Stimulated activated effector memory CD8-positive, alpha-beta T cell treated with anti-CD3 and anti-CD28 coated beads, Interleukin-12 subunit alpha, Interleukin-12 subunit beta, amount 100 ng/mL, for 72 hours (primary cell): ENCODE measurements around the gene WIZ.
A peak's percentile ranks its signal among the peaks of the same experiment; 100 is the strongest.
"Not testable (repeated sequence)": the region's sequence is repeated elsewhere in the genome, so short reads cannot be mapped to it uniquely, and the experiment has no call there.

Source experiments
- ATAC-seq: fragments of 150-1000 bp; cut with Tn5 transposase; 2 replicates; pipeline ENCODE4 v1.10.0; 2021
- DNase-seq, 2 donors: peaks; one replicate each; pipeline ENCODE4 v3.0.0; 2021 to 2022; ENCODE audit warnings: low spot score in 2 of 2
- H3K27ac Mint-ChIP-seq: one replicate; pipeline ENCODE4 v1.8.0; 2022; ENCODE audit warnings: mild to moderate bottlenecking, mixed read lengths
- H3K36me3 Mint-ChIP-seq: one replicate; pipeline ENCODE4 v1.8.0; 2022; ENCODE audit warnings: mild to moderate bottlenecking, mixed read lengths
- H3K4me1 Mint-ChIP-seq: one replicate; pipeline ENCODE4 v1.8.0; 2022; ENCODE audit warnings: mixed read lengths
- H3K4me3 Mint-ChIP-seq: one replicate; pipeline ENCODE4 v1.8.0; 2022; ENCODE audit warnings: mild to moderate bottlenecking, mixed read lengths
- H3K9me3 Mint-ChIP-seq: one replicate; pipeline ENCODE4 v1.8.0; 2022; ENCODE audit warnings: mixed read lengths

The WIZ gene

DNA sequence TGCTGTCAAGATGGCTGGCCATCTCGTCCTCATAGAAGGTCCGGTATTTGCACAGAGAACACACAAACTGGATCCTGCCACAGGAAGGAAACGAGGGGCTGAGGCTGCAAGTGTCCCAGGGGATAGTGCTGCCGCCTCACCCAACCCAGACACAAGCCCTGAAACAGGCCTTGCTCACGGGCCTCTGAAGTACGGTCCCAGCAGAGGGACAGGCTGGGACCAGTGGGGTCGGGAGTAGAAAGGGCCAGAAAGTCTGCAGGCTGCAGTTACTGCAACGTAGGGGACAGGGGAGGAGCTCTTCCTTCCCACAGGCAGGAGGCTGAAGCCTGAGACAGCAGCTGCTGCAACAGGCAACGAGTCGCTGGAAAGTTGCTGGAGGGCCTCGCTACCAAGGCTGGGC lies 52.0 kb downstream of the WIZ start:
- Mint-ChIP-seq H3K27ac (peak overlapping the region; percentile 72), H3K9me3 (no peaks in the 10 kb centered on the region), H3K4me3 (no peak overlapping the region), H3K4me1 (peaks cover 12% of the 10 kb centered on the region), H3K36me3 (peaks cover 82% of the 10 kb centered on the region)
- ATAC-seq (no peak), DNase-seq (no peak)

DNA sequence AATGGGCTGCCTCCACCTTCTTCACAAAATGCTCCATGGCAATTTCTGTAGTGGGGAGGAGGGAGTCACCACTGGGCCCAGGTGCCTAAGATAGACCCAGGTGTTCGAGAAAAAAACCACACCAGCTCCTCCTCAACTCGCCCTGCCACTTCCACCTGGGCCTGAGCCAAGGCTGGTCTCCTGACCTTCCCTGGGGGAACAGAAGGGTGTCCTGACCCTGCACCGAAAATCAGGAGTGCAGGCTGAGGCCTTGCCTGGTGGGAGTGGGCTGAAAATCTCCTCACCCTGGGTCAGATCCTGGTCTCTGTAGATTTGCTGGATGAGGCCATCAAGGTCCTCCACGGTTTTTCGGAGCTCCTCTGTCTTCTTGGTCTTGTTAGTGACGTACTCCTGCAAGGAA lies 52.5 kb downstream of the WIZ start:
- DNase-seq (no peak), ATAC-seq (no peak)
- Mint-ChIP-seq H3K9me3 (no peaks in the 10 kb centered on the region), H3K36me3 (peaks cover 86% of the 10 kb centered on the region), H3K4me3 (no peak overlapping the region), H3K27ac (peak overlapping the region; percentile 72), H3K4me1 (peaks cover 12% of the 10 kb centered on the region)

DNA sequence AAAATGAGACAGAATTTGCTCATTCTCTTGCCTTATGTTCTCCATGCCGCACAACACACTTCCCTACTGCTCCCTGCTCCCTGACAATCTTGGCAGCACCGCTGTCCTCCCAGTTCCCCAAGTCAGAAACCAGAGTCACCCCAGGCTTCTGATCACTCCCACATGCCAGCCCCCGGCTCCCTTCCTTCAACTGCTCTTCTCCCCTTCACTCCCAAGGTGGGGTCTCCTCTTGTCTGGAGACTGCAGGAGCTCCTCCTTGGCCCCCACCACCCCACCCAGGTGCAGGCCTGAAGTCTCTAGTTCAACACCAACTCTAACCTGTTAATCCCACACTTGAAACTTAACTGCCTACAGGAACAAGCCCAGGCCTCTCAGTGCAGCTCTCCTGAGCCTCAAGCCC lies 53.3 kb downstream of the WIZ start:
- ATAC-seq (no peak), DNase-seq (no peak)
- no peaks in the 10 kb centered on the region for H3K9me3 Mint-ChIP-seq
- H3K4me3 Mint-ChIP-seq, result no peak overlapping the region
- peak overlapping the region; percentile 72 for H3K27ac Mint-ChIP-seq
- peaks cover 94% of the 10 kb centered on the region for H3K36me3 Mint-ChIP-seq
- peaks cover 12% of the 10 kb centered on the region for H3K4me1 Mint-ChIP-seq

DNA sequence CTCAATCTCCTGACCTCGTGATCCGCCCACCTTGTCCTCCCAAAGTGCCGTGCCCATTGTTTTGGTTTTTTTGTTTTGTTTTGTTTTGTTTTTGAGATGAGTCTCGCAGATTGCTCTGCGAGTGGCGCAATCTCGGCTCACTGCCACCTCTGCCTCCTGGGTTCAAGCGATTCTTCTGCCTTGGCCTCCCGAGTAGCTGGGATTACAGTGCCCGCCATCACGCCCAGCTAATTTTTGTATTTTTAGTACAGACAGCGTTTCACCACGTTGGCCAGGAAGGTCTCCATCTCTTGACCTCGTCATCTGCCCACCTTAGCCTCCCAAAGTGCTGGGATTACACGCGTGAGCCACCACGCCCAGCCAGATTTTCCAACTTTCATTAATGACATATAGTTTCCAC lies 54.5 kb downstream of the WIZ start:
- ATAC-seq, DNase-seq, H3K27ac Mint-ChIP-seq, H3K4me3 Mint-ChIP-seq, H3K9me3 Mint-ChIP-seq: not testable (repeated sequence)
- H3K36me3 Mint-ChIP-seq, result peaks cover 96% of the 10 kb centered on the region
- H3K4me1 Mint-ChIP-seq, result peaks cover 17% of the 10 kb centered on the region

DNA sequence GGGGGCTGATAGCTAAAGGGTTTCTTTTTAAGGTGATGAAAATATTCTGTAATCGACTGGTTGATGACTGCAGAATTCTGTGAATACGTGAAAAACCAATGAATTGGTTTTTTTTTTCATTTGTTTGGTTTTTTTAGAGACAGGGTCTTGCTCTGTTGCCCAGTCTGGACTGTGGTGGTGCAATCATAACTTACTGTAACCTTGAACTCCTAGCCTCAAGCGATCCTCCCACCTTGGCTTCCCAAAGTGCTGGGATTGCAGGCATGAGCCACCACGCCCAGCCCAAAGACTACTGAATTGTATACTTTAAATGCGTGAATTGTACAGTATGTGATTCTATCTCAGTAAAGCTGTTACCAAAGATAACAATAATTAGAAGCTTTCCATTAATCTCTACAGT lies 55.3 kb downstream of the WIZ start:
- ATAC-seq, result no peak
- H3K4me1 Mint-ChIP-seq, result peaks cover 17% of the 10 kb centered on the region

DNA sequence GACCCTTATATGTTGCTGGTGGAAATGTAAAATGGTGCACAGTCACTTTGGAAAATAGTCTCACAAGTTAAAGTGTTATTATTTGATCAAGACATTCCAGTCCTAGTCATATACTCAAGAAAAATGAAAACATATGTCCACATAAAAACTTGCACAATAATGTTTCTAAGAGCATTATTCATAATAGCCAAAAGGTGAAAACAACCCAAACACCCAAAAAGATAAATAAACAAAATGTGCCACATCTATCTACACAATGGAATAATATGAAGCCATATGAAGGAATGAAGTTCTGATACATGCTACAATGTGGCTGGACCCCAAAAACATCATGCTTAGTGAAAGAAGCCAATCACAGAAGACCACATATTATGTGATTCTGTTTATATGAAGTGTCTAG lies 55.8 kb downstream of the WIZ start:
- Mint-ChIP-seq H3K36me3 (peaks cover 96% of the 10 kb centered on the region), H3K4me1 (peaks cover 17% of the 10 kb centered on the region), H3K4me3 (no peak overlapping the region), H3K27ac (no peak overlapping the region), H3K9me3 (no peaks in the 10 kb centered on the region)
- no peak for DNase-seq
- no peak for ATAC-seq

More for the DNA sequence above, 55.3 kb downstream of the WIZ start:
- no peak overlapping the region for H3K27ac Mint-ChIP-seq
- peaks cover 96% of the 10 kb centered on the region for H3K36me3 Mint-ChIP-seq
- H3K9me3 Mint-ChIP-seq, result no peaks in the 10 kb centered on the region
- H3K4me3 Mint-ChIP-seq, result no peak overlapping the region
- no peak for DNase-seq

DNA sequence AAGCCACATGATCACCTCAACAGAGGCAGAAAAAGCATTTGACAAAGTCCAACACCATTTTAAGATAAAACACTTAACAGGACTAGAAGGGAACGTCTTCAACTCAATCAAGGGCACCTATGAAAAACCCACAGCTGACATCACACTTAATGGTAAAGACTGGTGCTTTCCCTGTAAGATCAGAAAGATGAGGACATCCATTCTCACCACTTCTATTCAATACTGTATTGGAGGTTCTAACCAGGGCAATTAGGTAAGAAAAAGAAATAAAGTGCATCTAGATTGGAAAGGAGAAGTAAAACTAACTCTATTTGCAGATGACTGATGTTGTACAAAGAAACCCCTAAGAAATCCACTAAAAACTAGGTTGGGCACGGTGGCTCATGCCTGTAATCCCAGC lies 58.9 kb downstream of the WIZ start:
- Mint-ChIP-seq H3K4me3 (no peak overlapping the region), H3K36me3 (peaks cover 88% of the 10 kb centered on the region), H3K9me3 (no peaks in the 10 kb centered on the region), H3K27ac (no peak overlapping the region), H3K4me1 (peaks cover 4% of the 10 kb centered on the region)
- no peak for DNase-seq
- no peak for ATAC-seq

DNA sequence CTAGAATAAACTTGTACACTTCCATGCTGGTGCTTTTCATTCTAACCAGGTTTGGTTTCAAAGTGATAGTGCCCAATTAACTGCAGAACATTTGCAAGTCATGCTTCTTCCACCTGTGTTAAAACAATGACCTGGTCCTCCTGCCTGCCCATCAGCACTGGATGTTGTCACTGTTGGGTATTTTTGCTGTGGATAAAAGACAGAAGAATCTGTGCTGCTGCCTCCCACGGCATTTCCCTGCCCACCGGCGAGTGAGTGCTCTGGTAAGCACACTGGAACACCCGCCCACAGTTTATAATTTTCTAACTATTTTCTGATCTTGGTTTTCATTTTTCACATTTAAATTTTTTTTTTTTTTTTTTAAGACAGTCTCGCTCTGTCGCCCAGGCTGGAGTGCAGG lies 67.9 kb downstream of the WIZ start:
- ATAC-seq (no peak), DNase-seq (no peak)
- Mint-ChIP-seq H3K27ac (peak overlapping the region; percentile 99), H3K4me1 (peaks cover 32% of the 10 kb centered on the region), H3K9me3 (no peaks in the 10 kb centered on the region), H3K36me3 (peaks cover 61% of the 10 kb centered on the region), H3K4me3 (peak overlapping the region; percentile 3)

DNA sequence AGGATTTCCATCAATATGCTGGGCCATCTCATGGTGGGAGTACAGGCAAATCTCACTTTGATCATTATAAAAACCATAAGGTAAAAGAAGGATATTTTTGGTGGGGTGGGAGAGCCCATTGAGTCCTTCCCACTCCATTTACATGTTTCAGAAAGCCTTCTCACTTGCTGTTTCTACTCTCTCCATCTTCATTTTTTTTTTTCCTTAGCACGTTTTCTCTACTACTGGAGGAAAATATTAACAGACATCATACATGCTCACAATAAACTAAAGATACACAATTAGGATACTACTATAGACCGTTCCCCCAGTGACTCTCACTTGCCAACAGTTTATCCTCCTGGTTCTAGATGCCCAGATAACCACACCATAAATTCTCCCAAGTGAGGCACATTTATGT lies 68.3 kb downstream of the WIZ start:
- no peak for ATAC-seq
- DNase-seq, result no peak
- H3K4me1 Mint-ChIP-seq, result peaks cover 36% of the 10 kb centered on the region
- H3K9me3 Mint-ChIP-seq, result no peaks in the 10 kb centered on the region
- H3K36me3 Mint-ChIP-seq, result peaks cover 65% of the 10 kb centered on the region
- H3K4me3 Mint-ChIP-seq, result peak overlapping the region; percentile 3
- H3K27ac Mint-ChIP-seq, result peak overlapping the region; percentile 99

DNA sequence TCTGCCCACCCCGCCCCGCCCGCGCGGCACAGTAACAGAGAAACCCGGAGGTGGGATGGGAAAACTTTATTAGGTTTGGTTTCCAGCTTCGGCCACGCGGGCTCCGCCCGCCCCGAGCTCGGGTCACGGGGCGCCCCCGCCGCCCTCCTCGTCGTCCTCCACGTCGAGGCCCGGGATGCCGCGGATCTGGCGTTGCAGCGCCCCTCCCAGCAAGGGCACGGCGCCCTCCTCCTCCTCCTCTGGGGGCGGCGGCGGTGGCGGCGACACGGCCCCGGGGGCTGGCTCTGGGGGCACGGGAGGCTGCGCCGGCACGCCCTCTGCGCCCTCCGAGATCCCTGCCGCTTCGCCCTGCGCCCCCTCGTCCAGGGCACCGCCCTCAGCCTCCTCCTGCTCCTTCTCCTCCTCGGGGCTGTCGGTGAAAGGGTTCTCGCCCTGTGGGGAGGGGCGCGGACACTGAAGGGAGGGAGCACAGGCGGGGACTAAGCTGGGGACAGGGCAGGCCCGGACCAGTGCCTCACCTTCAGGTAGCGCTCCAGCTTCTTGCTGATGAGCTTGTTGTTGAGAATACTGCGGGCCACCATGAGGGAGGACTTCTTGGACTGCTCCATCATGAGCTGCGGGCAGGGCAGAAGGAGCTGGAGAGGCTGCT lies 69.6 kb downstream of the WIZ start:
- DNase-seq, result no peak
- peaks cover 36% of the 10 kb centered on the region for H3K4me1 Mint-ChIP-seq
- peak overlapping the region; percentile 99 for H3K27ac Mint-ChIP-seq
- H3K9me3 Mint-ChIP-seq, result no peaks in the 10 kb centered on the region
- H3K4me3 Mint-ChIP-seq, result peak overlapping the region; percentile 85
- ATAC-seq, result peak; percentile 58
- peaks cover 67% of the 10 kb centered on the region for H3K36me3 Mint-ChIP-seq

DNA sequence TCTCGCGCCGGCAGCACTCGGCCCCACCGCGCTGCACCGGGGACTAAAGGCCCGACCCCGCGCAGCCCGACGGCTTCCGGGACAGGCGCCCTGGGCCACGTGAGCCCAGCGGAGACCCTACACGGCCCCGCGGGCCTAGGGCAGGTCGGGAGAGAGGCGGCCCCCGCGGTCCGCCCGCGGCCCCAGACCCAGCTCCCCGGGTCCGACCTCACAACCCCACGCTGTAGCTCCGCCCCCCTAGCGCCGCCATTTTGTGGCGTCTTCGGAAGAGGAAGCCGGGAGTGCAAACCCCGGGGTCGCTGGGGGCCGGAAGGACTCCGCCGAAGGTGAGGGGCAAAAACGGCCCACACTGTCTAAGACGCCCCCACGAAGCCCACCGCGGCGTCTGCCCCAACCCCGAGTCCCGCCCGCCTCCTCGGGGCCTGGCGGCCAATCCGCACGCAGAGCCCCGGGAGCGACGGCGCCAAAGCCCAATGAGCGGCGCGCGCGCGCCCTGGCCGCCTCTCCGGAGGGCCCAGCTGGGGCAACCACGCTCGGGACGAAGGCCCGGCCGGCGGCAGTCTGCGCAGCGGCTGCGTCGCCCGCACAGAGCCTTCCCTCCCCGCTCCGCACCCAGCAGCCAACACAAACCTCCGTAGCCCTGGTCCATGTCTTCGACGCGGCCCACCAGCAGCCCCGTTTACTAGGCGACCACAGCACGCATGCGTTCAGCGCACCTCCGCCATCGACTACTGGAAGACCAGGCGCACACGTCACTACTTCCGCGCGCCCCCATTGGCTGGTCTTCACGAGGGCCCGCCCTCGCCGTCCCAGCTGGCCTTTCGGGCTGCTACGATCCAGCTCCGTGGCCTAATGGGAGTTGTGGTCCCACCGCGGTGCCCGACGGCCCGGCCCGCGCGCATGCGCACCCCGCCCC lies 70.4 kb downstream of the WIZ start, which contains the start of gene AKAP8:
Gene AKAP8 (minus strand): TSS at position 705 of the 916 bp plus-strand sequence. CDS start 56 bp downstream, at position 649.
- peaks cover 36% of the 10 kb centered on the region for H3K4me1 Mint-ChIP-seq
- H3K9me3 Mint-ChIP-seq, result no peaks in the 10 kb centered on the region
- ATAC-seq (peak; percentile 94), DNase-seq (peak; percentile 96 to 98)
- H3K4me3 Mint-ChIP-seq, result peak within 1 kb of the TSS; percentile 85
- H3K27ac Mint-ChIP-seq, result peak within 1 kb of the TSS; percentile 99
- peaks cover 70% of the 10 kb centered on the region for H3K36me3 Mint-ChIP-seq

DNA sequence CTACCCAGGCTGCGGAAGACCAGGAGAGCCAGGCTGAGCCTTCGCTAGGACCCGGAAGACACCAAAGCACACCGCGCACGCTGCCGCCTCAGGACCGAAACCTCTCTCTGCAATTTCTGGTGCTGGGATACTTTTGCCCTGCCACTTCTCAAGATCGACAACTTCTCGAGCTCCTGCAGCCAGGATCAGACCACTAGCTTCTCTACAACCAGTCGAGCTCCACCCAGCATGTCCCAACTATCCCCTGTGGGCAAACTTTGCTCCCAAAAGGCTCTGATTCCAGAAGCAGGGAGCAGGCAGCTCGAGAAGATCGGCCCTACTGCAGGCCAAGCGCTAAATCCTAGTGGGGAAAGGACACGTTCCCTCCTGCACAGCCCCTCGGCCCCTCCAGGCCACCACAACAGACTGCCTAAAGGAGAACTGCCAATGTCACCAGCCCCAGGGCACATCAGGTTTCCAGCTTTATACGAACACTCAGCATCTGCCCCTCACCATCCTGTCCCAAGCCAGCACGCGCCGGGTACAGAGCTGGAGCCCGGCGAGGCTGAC lies 71.1 kb downstream of the WIZ start:
- Mint-ChIP-seq H3K36me3 (peaks cover 77% of the 10 kb centered on the region), H3K4me1 (peaks cover 40% of the 10 kb centered on the region), H3K4me3 (peak overlapping the region; percentile 85)

DNA sequence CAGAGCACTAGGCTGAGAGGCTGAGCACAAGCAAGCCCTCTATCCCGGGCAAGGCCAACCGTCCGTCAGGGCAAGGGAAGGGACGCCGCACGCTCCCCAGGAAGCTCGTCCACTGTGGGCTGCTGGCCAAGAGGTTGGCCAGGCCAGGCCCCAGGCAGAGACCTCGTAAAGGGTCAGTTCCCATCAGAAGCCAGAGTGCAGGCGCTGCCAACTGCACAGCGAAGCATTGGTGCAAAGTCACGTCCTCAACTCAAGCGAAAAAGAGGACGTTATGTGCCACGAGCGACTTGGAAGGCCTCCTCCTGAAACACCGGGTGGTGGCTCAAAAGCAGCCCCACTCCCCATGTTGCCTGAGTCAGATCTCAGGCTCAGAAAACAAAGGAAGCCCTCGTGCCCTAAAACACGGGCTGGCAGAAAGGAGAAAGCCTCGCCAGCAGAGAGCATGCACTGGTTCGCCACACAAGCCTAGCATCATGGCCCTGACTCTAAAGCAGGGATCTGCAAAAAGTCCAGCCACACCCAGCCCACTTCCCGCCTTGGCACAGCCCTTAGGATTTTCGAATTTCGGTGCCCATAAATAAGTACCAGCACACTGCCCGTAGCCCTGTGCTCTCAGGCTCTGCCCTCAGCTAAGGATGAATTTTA lies 74.8 kb downstream of the WIZ start:
- Mint-ChIP-seq H3K27ac (peak overlapping the region; percentile 32), H3K4me3 (no peak overlapping the region), H3K36me3 (peaks cover 93% of the 10 kb centered on the region), H3K4me1 (peaks cover 39% of the 10 kb centered on the region), H3K9me3 (no peaks in the 10 kb centered on the region)
- no peak for DNase-seq
- no peak for ATAC-seq

More for the DNA sequence above, 71.1 kb downstream of the WIZ start:
- Mint-ChIP-seq H3K9me3 (no peaks in the 10 kb centered on the region), H3K27ac (peak overlapping the region; percentile 99)
- DNase-seq, result peak in 1 of 2 donors; percentile 74
- ATAC-seq, result no peak

DNA sequence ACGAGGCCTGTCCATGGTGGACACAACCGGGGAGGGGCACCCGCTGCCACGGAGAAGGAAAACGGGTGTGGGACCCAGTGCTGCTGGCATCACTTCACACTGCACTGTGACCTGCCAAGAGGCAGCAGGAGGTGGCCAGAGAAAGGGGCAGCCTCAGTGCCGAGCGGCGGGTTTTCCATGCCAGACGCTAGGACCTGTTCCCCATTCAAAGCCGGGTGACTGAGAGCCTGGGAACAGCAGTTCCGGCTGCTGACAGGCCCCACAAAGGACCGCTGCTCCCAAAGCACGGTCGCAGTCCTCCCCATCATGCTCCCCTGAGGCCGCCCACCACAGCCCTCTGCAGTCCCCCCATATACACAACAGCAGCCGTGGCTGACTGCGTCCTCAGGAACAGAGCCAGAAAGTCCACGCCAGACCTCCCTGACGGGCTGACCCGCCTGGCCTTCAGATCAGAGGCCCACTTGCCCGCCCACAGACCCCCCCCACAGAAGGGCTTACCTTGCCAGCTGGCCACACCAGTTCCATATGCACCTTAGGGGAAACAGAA lies 75.6 kb downstream of the WIZ start:
- ATAC-seq, result no peak
- no peak for DNase-seq
- H3K27ac Mint-ChIP-seq, result peak overlapping the region; percentile 32
- peaks cover 93% of the 10 kb centered on the region for H3K36me3 Mint-ChIP-seq
- peaks cover 39% of the 10 kb centered on the region for H3K4me1 Mint-ChIP-seq
- no peaks in the 10 kb centered on the region for H3K9me3 Mint-ChIP-seq
- H3K4me3 Mint-ChIP-seq, result no peak overlapping the region

DNA sequence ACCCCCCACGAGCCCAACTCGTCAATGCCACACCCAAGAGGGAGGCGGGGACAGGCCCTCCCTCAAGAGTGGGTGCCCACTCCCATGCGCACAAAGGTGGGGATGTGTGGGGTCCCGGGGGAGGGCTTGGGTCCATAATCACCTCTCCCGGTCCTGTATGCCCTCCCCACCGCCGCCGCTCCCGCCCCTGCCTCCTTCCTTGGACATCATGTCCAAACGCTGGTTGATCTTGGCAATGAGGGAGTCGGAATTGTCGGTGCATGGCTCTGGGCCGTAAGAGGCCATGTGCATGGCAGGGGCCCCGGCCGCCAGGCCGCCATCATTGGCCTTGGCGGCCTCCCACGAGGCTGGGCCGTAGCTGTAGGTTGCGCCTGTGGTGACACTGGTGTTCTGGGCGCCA lies 76.1 kb downstream of the WIZ start:
- ATAC-seq, result no peak
- Mint-ChIP-seq H3K9me3 (no peaks in the 10 kb centered on the region), H3K4me3 (no peak overlapping the region), H3K4me1 (peaks cover 42% of the 10 kb centered on the region), H3K36me3 (peaks cover 93% of the 10 kb centered on the region), H3K27ac (peak overlapping the region; percentile 32)
- no peak for DNase-seq
